OCI-LY1 (cell line): ENCODE data around the gene SORBS2.

Source experiments
- CTCF ChIP-seq: fragments of 200-600 bp; sonication (generic), shearing (Covaris generic); IDR thresholded peaks from 2 replicates; pipeline ENCODE4 v1.5.1; 2017; ENCODE audit warnings: mild to moderate bottlenecking, antibody characterized with exemption, low read length, moderate library complexity, mixed read lengths
- EZH2 ChIP-seq: fragments of 200-600 bp; sonication (generic), shearing (Covaris generic); IDR thresholded peaks from 2 replicates; pipeline ENCODE4 v1.8.0; 2017; ENCODE audit warnings: borderline replicate concordance, mixed run types, mild to moderate bottlenecking, antibody characterized with exemption, low read length, moderate library complexity, mixed read lengths

GRCh38 chr4:185817403-185817818 lies 5.4 kb upstream of the SORBS2 start:
- TF ChIP-seq CTCF (no peak), EZH2 (no peak)
